ENCODE measurements around the gene PIP4K2A.

- TF ChIP-seq CTCF (IDR thresholded peaks at IDR 0.05; ENCODE audit: extremely low read depth in 1 of 2, insufficient read depth in 1 of 2, low read depth in 1 of 2, low read length in 2 of 2), result no peak
- no peak for TF ChIP-seq POLR2A (IDR thresholded peaks at IDR 0.05; ENCODE audit: low read depth, low read length)
- no peak for TF ChIP-seq EZH2 (IDR thresholded peaks at IDR 0.05; ENCODE audit: borderline replicate concordance, low read depth, low read length, severe bottlenecking)
- no peak for TF ChIP-seq POLR2AphosphoS5 (IDR thresholded peaks at IDR 0.05; ENCODE audit: insufficient read depth, low read depth, low read length)
- TF ChIP-seq MAX (IDR thresholded peaks at IDR 0.05; ENCODE audit: insufficient read depth, insufficient read length), result no peak
- TF ChIP-seq JUN (IDR thresholded peaks at IDR 0.05; ENCODE audit: borderline replicate concordance, insufficient read depth, insufficient read length, low read depth), result no peak
Observed at GRCh38 chr10:22489975-22490374, 224.4 kb downstream of the PIP4K2A start.
